KBM-7 (cell line): ENCODE data around the gene ROR1.

Source experiments
- DNase-seq: peaks from one replicate; pipeline ENCODE4 v3.0.0-alpha.2; 2015
- in situ Hi-C: fragments of 300-500 bp; cut with MboI; formaldehyde crosslinking; loops from 2 replicates; pipeline ENCODE4 v1.14.3; 2020; ENCODE audit warnings: low sequenced_read_pairs, low pct_unique_long_range_greater_than_20kb, mixed read lengths

Gene ROR1

GRCh38 chr1:64126581-64126980 is 352.8 kb downstream of the ROR1 start:
- DNase-seq, result no peak
- in situ Hi-C loops, result no loop called here

GRCh38 chr1:64127297-64127696 is 353.5 kb downstream of the ROR1 start:
- in situ Hi-C loops, result no loop called here
- no peak for DNase-seq

- in situ Hi-C loops, result no loop called here
- no peak for DNase-seq
These were observed 355.9 kb downstream of the ROR1 start for GRCh38 chr1:64129701-64130100.

GRCh38 chr1:64131155-64131554 is 357.3 kb downstream of the ROR1 start:
- no peak for DNase-seq
- in situ Hi-C loops, result no loop called here

GRCh38 chr1:64133036-64133435 is 359.2 kb downstream of the ROR1 start:
- in situ Hi-C loops, result no loop called here
- DNase-seq, result no peak

- no peak for DNase-seq
- in situ Hi-C loops, result no loop called here
These were observed 361.8 kb downstream of the ROR1 start for GRCh38 chr1:64135462-64136223.

GRCh38 chr1:64136296-64136695 is 362.5 kb downstream of the ROR1 start:
- in situ Hi-C loops, result no loop called here
- DNase-seq, result no peak

- peak; percentile 71 for DNase-seq
- in situ Hi-C loops, result no loop called here
These were observed 363.1 kb downstream of the ROR1 start for GRCh38 chr1:64136752-64137411.

GRCh38 chr1:64137412-64137803 is 363.6 kb downstream of the ROR1 start:
- no peak for DNase-seq
- in situ Hi-C loops, result no loop called here

GRCh38 chr1:64139877-64140276 is 366.1 kb downstream of the ROR1 start:
- in situ Hi-C loops, result no loop called here
- no peak for DNase-seq

- DNase-seq, result no peak
- in situ Hi-C loops, result no loop called here
These were observed 366.8 kb downstream of the ROR1 start for GRCh38 chr1:64140596-64140995.

- no peak for DNase-seq
- in situ Hi-C loops, result no loop called here
These were observed 373.4 kb downstream of the ROR1 start for GRCh38 chr1:64147045-64147724.

- in situ Hi-C loops, result no loop called here
- DNase-seq, result no peak
These were observed 373.9 kb downstream of the ROR1 start for GRCh38 chr1:64147759-64148158.

GRCh38 chr1:64150266-64150665 is 376.4 kb downstream of the ROR1 start:
- DNase-seq, result no peak
- in situ Hi-C loops, result no loop called here

GRCh38 chr1:64150729-64151230 is 377.0 kb downstream of the ROR1 start:
- DNase-seq, result no peak
- in situ Hi-C loops, result no loop called here

- no peak for DNase-seq
- in situ Hi-C loops, result no loop called here
These were observed 381.5 kb downstream of the ROR1 start for GRCh38 chr1:64155278-64155677.

- no peak for DNase-seq
- in situ Hi-C loops, result no loop called here
These were observed 387.6 kb downstream of the ROR1 start for GRCh38 chr1:64161357-64161941.

- no peak for DNase-seq
- in situ Hi-C loops, result no loop called here
These were observed 388.3 kb downstream of the ROR1 start for GRCh38 chr1:64162151-64162550.

GRCh38 chr1:64162804-64163203 is 389.0 kb downstream of the ROR1 start:
- in situ Hi-C loops, result no loop called here
- DNase-seq, result no peak

- in situ Hi-C loops, result no loop called here
- no peak for DNase-seq
These were observed 389.6 kb downstream of the ROR1 start for GRCh38 chr1:64163431-64163830.
